Stimulated activated CD4-positive, alpha-beta T cell treated with anti-CD3 and anti-CD28 coated beads, Interleukin-15, amount 100 ng/mL, for 48 hours (primary cell): Measurements from ENCODE around the gene CST9L.
"Not testable (repeated sequence)": the region's sequence is repeated elsewhere in the genome, so short reads cannot be mapped to it uniquely, and the experiment has no call there.

Experiments
- DNase-seq, 2 donors: peaks; one replicate each; pipeline ENCODE4 v3.0.0-alpha.2; 2020; ENCODE audit warnings: low read depth in 2 of 2

The CST9L gene

GRCh38 chr20:23586735-23587525 is 18.6 kb upstream of the CST9L start:
- no peak for DNase-seq

GRCh38 chr20:23585808-23586734 is 17.8 kb upstream of the CST9L start:
- no peak for DNase-seq

- no peak for DNase-seq
These were observed 17.1 kb upstream of the CST9L start for GRCh38 chr20:23585449-23585807.

GRCh38 chr20:23584434-23585199 is 16.3 kb upstream of the CST9L start:
- no peak for DNase-seq

- DNase-seq = no peak
These were observed 15.2 kb upstream of the CST9L start for GRCh38 chr20:23583526-23583925.

GRCh38 chr20:23582293-23582692 is 14.0 kb upstream of the CST9L start:
- no peak for DNase-seq

GRCh38 chr20:23581833-23582232 is 13.5 kb upstream of the CST9L start:
- not testable (repeated sequence) for DNase-seq

- no peak for DNase-seq
These were observed 6.7 kb upstream of the CST9L start for GRCh38 chr20:23574977-23575376.

GRCh38 chr20:23570178-23570760 is 2.0 kb upstream of the CST9L start:
- no peak for DNase-seq

- DNase-seq = no peak
These were observed 1.3 kb upstream of the CST9L start for GRCh38 chr20:23569570-23569969.

- no peak for DNase-seq
These were observed 667 bp upstream of the CST9L start for GRCh38 chr20:23568971-23569330.

GRCh38 chr20:23566199-23566932 is 1.9 kb downstream of the CST9L start:
- no peak for DNase-seq

- no peak for DNase-seq
These were observed 2.7 kb downstream of the CST9L start for GRCh38 chr20:23565503-23566045.

- no peak for DNase-seq
These were observed 3.4 kb downstream of the CST9L start for GRCh38 chr20:23564927-23565326.

- DNase-seq = no peak
These were observed 5.5 kb downstream of the CST9L start for GRCh38 chr20:23562721-23563342.

GRCh38 chr20:23554401-23554800 is 13.9 kb downstream of the CST9L start:
- DNase-seq = no peak

- no peak for DNase-seq
These were observed 16.5 kb downstream of the CST9L start for GRCh38 chr20:23551786-23552185.

GRCh38 chr20:23551383-23551782 is 16.9 kb downstream of the CST9L start:
- no peak for DNase-seq

- no peak for DNase-seq
These were observed 18.1 kb downstream of the CST9L start for GRCh38 chr20:23550227-23550626.

- no peak for DNase-seq
These were observed 19.9 kb downstream of the CST9L start for GRCh38 chr20:23548408-23548807.
